B cell (primary cell): ENCODE measurements around the gene TESK2. TPM values are rescaled to one million over a fixed set of nuclear protein-coding genes. Genes with fewer than 3 reads are reported as not detected.

Source experiments
- ATAC-seq: fragments of 200-7000 bp; cut with Tn5 transposase; one replicate; pipeline ENCODE4 v1.10.0; 2021; ENCODE audit warnings: low read depth, mild to moderate bottlenecking, moderate number of reproducible peaks, moderate library complexity
- CTCF ChIA-PET: fragments of 350-600 bp; sonication (Branson Sonifier 250); formaldehyde crosslinking; loops from one replicate; lab custom pipeline; 2021; ENCODE audit warnings: antibody characterized with exemption, inconsistent platforms; lab: Charles Lee
- POLR2A ChIA-PET: fragments of 350-600 bp; sonication (Branson Sonifier 250); formaldehyde crosslinking; loops from one replicate; lab custom pipeline; 2021; ENCODE audit warnings: antibody characterized with exemption; lab: Charles Lee
- DNase-seq: peaks from one replicate; pipeline ENCODE4 v3.0.0; 2013
- H2AFZ ChIP-seq: 2 replicates; pipeline ENCODE4 v1.6.1; 2012; ENCODE audit warnings: mild to moderate bottlenecking, low read depth, low read length; ENCODE audit not compliant: insufficient read depth, poor library complexity, severe bottlenecking
- H3K27ac ChIP-seq, 2 donors: 1 replicate in 1 of 2; 2 replicates in 1 of 2; pipeline ENCODE4 v1.5.1; 2012 to 2013; ENCODE audit warnings: low read length in 2 of 2, mild to moderate bottlenecking in 2 of 2, moderate library complexity in 1 of 2
- H3K27me3 ChIP-seq, 4 experiments: fragments of 200-600 bp in 1 of 4; sonication (generic) in 1 of 4; replicated peaks in 1 of 4; 1 replicate in 2 of 4; 2 replicates in 2 of 4; pipeline versions ENCODE4 v1.6.1 to v1.7.0; 2013 to 2016; ENCODE audit warnings: low read length in 3 of 4, mild to moderate bottlenecking in 2 of 4, mixed read lengths in 1 of 4, moderate library complexity in 1 of 4; ENCODE audit not compliant: insufficient read depth in 4 of 4, control insufficient read depth in 3 of 4; ENCODE audit errors: control extremely low read depth in 1 of 4
- H3K36me3 ChIP-seq, 2 experiments: replicated peaks in 1 of 2; 1 replicate in 1 of 2; 2 replicates in 1 of 2; pipeline versions ENCODE4 v1.6.1 to v1.7.1; 2013; ENCODE audit warnings: low read length in 1 of 2; ENCODE audit not compliant: insufficient read depth in 2 of 2, control insufficient read depth in 1 of 2; ENCODE audit errors: control extremely low read depth in 1 of 2, extremely low read depth in 1 of 2
- H3K4me1 ChIP-seq, 2 donors: fragments of 200-600 bp in 1 of 2; sonication (generic) in 1 of 2; 1 replicate in 1 of 2; 2 replicates in 1 of 2; pipeline versions ENCODE4 v1.5.1 to v1.6.1; 2013 to 2017; ENCODE audit warnings: low read length in 2 of 2; ENCODE audit not compliant: control insufficient read depth in 2 of 2, insufficient read depth in 2 of 2
- H3K4me2 ChIP-seq: replicated peaks from 2 replicates; pipeline ENCODE3; 2012; ENCODE audit warnings: mild to moderate bottlenecking, low read depth, low read length; ENCODE audit not compliant: poor library complexity, severe bottlenecking
- H3K4me3 ChIP-seq, 5 experiments: fragments of 200-600 bp in 1 of 5; sonication (generic) in 1 of 5; 1 replicate in 3 of 5; 2 replicates in 2 of 5; pipeline versions ENCODE4 v1.5.1 to v1.7.0; 2011 to 2016; ENCODE audit warnings: low read length in 4 of 5, mild to moderate bottlenecking in 4 of 5, low read depth in 2 of 5, control low read depth in 1 of 5, moderate library complexity in 1 of 5; ENCODE audit not compliant: insufficient read depth in 1 of 5; ENCODE audit errors: control extremely low read depth in 1 of 5, extremely low read depth in 1 of 5
- H3K79me2 ChIP-seq: fragments of 200-600 bp; sonication (generic); one replicate; pipeline ENCODE4 v1.6.0; 2016; ENCODE audit warnings: low read length; ENCODE audit not compliant: control insufficient read depth, insufficient read depth
- H3K9ac ChIP-seq: fragments of 200-600 bp; sonication (generic); 2 replicates; pipeline ENCODE4 v1.6.1; 2017; ENCODE audit warnings: mild to moderate bottlenecking, low read length, moderate library complexity
- H3K9me3 ChIP-seq, 3 donors: one replicate each; pipeline versions ENCODE4 v1.6.1 to v1.7.1; 2013; ENCODE audit warnings: low read length in 2 of 3; ENCODE audit not compliant: control insufficient read depth in 2 of 3, insufficient read depth in 1 of 3; ENCODE audit errors: control extremely low read depth in 1 of 3
- H4K20me1 ChIP-seq: 2 replicates; pipeline ENCODE4 v1.6.0; 2012; ENCODE audit warnings: mild to moderate bottlenecking, low read length; ENCODE audit not compliant: insufficient read depth, control insufficient read depth, poor library complexity, severe bottlenecking
- H3K27ac Mint-ChIP-seq: one replicate; pipeline ENCODE4 v1.8.0; 2021; ENCODE audit warnings: mixed read lengths
- H3K27me3 Mint-ChIP-seq: one replicate; pipeline ENCODE4 v1.8.0; 2021; ENCODE audit warnings: mixed read lengths
- H3K4me1 Mint-ChIP-seq: one replicate; pipeline ENCODE4 v1.8.0; 2021; ENCODE audit warnings: mixed read lengths
- H3K4me3 Mint-ChIP-seq: one replicate; pipeline ENCODE4 v1.8.0; 2021; ENCODE audit warnings: mixed read lengths
- H3K9me3 Mint-ChIP-seq: one replicate; pipeline ENCODE4 v1.8.0; 2022; ENCODE audit warnings: mixed read lengths; ENCODE audit not compliant: insufficient read depth
- EZH2 ChIP-seq: IDR thresholded peaks from 2 replicates; pipeline ENCODE4 v1.6.1; 2012; ENCODE audit warnings: borderline replicate concordance, low read depth, mild to moderate bottlenecking, moderate library complexity, low read length; ENCODE audit not compliant: insufficient read depth, poor library complexity, severe bottlenecking
- WGBS: methylation state at CpG from one replicate; pipeline ENCODE4 v1.1.5; 2013; ENCODE audit warnings: missing lambda C conversion rate; ENCODE audit not compliant: insufficient coverage; 5-methylcytosine and 5-hydroxymethylcytosine counted together
- intact Hi-C: fragments of 100-400 bp; cut with micrococcal nuclease; formaldehyde crosslinking; loops from one replicate; pipeline ENCODE4 v1.10.0; 2022
- polyA plus RNA-seq: library from polyadenylated mRNA; depleted of rRNA; stranded (reverse); fragments of >200 nt; gene quantifications from 2 replicates; pipeline ENCODE4 v1.2.3, GENCODE V29; 2012
- total RNA-seq, 2 donors: library from RNA; stranded (reverse); fragments of 120-200 nt in 1 of 2; gene quantifications; 1 replicate in 1 of 2; 2 replicates in 1 of 2; pipeline versions ENCODE4 v1.2.3 to v1.2.4, GENCODE V29; 2013 to 2022
- TF ChIP-seq, protein P1 (sequence below): fragments of 200-600 bp; IDR thresholded peaks from one replicate; pipeline ENCODE4 v1.8.0; 2022; ENCODE audit warnings: antibody characterized with exemption, mild to moderate bottlenecking

The TESK2 gene
- total and polyA plus RNA-seq, 2 donors (not counting 1 experiment from before 2014, with no cell fraction given): 21.7 to 27.0 TPM

GRCh38 chr1:45297666-45298356, 193.2 kb downstream of the TESK2 start:
- H3K9me3 Mint-ChIP-seq: no peaks in the 10 kb centered on the region

More at GRCh38 chr1:45297666-45298356, 193.2 kb downstream of the TESK2 start:
- Histone ChIP-seq H3K4me1 (peaks cover 0 to under 1% of the 10 kb centered on the region in 2 donors), H3K4me2 (no peak overlapping the region), H4K20me1 (no peaks in the 10 kb centered on the region), H2AFZ (no peak overlapping the region), H3K27ac (no peak overlapping the region), H3K27me3 (no peaks in the 10 kb centered on the region), H3K9me3 (no peaks in the 10 kb centered on the region), H3K79me2 (no peaks in the 10 kb centered on the region), H3K4me3 (no peak overlapping the region), H3K9ac (no peak overlapping the region), H3K36me3 (no peaks in the 10 kb centered on the region)
- TF ChIP-seq EZH2: no peak
- TF ChIP-seq, protein P1, sequence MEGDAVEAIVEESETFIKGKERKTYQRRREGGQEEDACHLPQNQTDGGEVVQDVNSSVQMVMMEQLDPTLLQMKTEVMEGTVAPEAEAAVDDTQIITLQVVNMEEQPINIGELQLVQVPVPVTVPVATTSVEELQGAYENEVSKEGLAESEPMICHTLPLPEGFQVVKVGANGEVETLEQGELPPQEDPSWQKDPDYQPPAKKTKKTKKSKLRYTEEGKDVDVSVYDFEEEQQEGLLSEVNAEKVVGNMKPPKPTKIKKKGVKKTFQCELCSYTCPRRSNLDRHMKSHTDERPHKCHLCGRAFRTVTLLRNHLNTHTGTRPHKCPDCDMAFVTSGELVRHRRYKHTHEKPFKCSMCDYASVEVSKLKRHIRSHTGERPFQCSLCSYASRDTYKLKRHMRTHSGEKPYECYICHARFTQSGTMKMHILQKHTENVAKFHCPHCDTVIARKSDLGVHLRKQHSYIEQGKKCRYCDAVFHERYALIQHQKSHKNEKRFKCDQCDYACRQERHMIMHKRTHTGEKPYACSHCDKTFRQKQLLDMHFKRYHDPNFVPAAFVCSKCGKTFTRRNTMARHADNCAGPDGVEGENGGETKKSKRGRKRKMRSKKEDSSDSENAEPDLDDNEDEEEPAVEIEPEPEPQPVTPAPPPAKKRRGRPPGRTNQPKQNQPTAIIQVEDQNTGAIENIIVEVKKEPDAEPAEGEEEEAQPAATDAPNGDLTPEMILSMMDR: no peak
- 98% methylated on average over 5 of the region's 8 CpGs for WGBS
- POLR2A ChIA-PET: interaction anchor here (0.5 kb wide), 2 partner anchors 60 to 559 kb away, joined by 3 to 10 read pairs; no protein-coding TSS in a partner anchor
- H3K27ac Mint-ChIP-seq: no peak overlapping the region
- H3K27me3 Mint-ChIP-seq: no peaks in the 10 kb centered on the region
- intact Hi-C loops: no loop called here
- ATAC-seq: no peak
- no peak for DNase-seq
- peaks cover 5% of the 10 kb centered on the region for H3K4me1 Mint-ChIP-seq
- CTCF ChIA-PET: interaction anchor here (1.3 to 9.3 kb wide), 5 partner anchors 195 to 569 kb away, joined by 3 to 388 read pairs (median 3); partner anchors contain the start of genes HECTD3 and UROD
- no peak overlapping the region for H3K4me3 Mint-ChIP-seq

Other genes with a start within 250 kb of the TESK2 start
- 0.79 and 0.85 TPM in 2 replicates for gene HPDL, start 164.3 kb downstream of the TESK2 start, total RNA-seq
- gene HPDL, start 164.3 kb downstream of the TESK2 start, polyA plus RNA-seq: 0.63 and 0.67 TPM in 2 replicates
- 21.9 and 24.7 TPM in 2 replicates for gene TOE1, start 151.0 kb downstream of the TESK2 start, total RNA-seq
- 28.6 and 55.8 TPM in 2 replicates for gene TOE1, start 151.0 kb downstream of the TESK2 start, polyA plus RNA-seq
- gene MUTYH, start 150.7 kb downstream of the TESK2 start, total RNA-seq: 68.1 and 68.5 TPM in 2 replicates
- gene MUTYH, start 150.7 kb downstream of the TESK2 start, polyA plus RNA-seq: 59.6 and 65.0 TPM in 2 replicates
- 2.2 and 2.3 TPM in 2 replicates for gene CCDC163, start 8.9 kb upstream of the TESK2 start, total RNA-seq
- gene CCDC163, start 8.9 kb upstream of the TESK2 start, polyA plus RNA-seq: 1.5 and 22.5 TPM in 2 replicates
- gene MMACHC, start 9.1 kb upstream of the TESK2 start, total RNA-seq: 2.8 and 3.6 TPM in 2 replicates
- 0.46 and 1.3 TPM in 2 replicates for gene MMACHC, start 9.1 kb upstream of the TESK2 start, polyA plus RNA-seq
- 96.5 and 104 TPM in 2 replicates for gene PRDX1, start 30.7 kb upstream of the TESK2 start, total RNA-seq
- 51.3 and 56.4 TPM in 2 replicates for gene PRDX1, start 30.7 kb upstream of the TESK2 start, polyA plus RNA-seq
- gene AKR1A1, start 59.7 kb upstream of the TESK2 start, total RNA-seq: 101 and 145 TPM in 2 replicates
- gene AKR1A1, start 59.7 kb upstream of the TESK2 start, polyA plus RNA-seq: 143 and 163 TPM in 2 replicates
- 151 and 164 TPM in 2 replicates for gene NASP, start 92.9 kb upstream of the TESK2 start, total RNA-seq
- gene NASP, start 92.9 kb upstream of the TESK2 start, polyA plus RNA-seq: 61.0 and 99.5 TPM in 2 replicates
- gene CCDC17, start 132.9 kb upstream of the TESK2 start, total RNA-seq: 8.2 and 9.1 TPM in 2 replicates
- gene CCDC17, start 132.9 kb upstream of the TESK2 start, polyA plus RNA-seq: 2.5 and 2.9 TPM in 2 replicates
- 137 and 167 TPM in 2 replicates for gene GPBP1L1, start 195.4 kb upstream of the TESK2 start, total RNA-seq
- 75.5 and 90.5 TPM in 2 replicates for gene GPBP1L1, start 195.4 kb upstream of the TESK2 start, polyA plus RNA-seq
- gene TMEM69, start 197.0 kb upstream of the TESK2 start, total RNA-seq: 21.8 and 24.6 TPM in 2 replicates
- gene TMEM69, start 197.0 kb upstream of the TESK2 start, polyA plus RNA-seq: 19.2 and 34.2 TPM in 2 replicates